Measurements from ENCODE around the gene WTAP.
"Not testable (repeated sequence)": the region's sequence is repeated elsewhere in the genome, so short reads cannot be mapped to it uniquely, and the experiment has no call there.

WTAP gene

GRCh38 chr6:159715166-159715565 lies 12.1 kb upstream of the WTAP start:
- peak; percentile 17 for DNase-seq (ENCODE audit: low read depth)
- TF ChIP-seq CTCF (IDR thresholded peaks at IDR 0.05; ENCODE audit: low read length, missing control alignments): no peak
- no peak overlapping the region for H3K4me3 ChIP-seq (replicated peaks; ENCODE audit: low read depth, low read length)

- no peak for TF ChIP-seq CTCF (IDR thresholded peaks at IDR 0.05; ENCODE audit: low read length, missing control alignments)
- no peak for DNase-seq (ENCODE audit: low read depth)
Measured at GRCh38 chr6:159715605-159716004, 11.7 kb upstream of the WTAP start.

GRCh38 chr6:159716247-159717096 lies 10.8 kb upstream of the WTAP start:
- TF ChIP-seq CTCF (IDR thresholded peaks at IDR 0.05; ENCODE audit: low read length, missing control alignments): no peak
- peak; percentile 98 for DNase-seq (ENCODE audit: low read depth)
- peak overlapping the region; percentile 28 for H3K4me3 ChIP-seq (replicated peaks; ENCODE audit: low read depth, low read length)

More at GRCh38 chr6:159715605-159716004, 11.7 kb upstream of the WTAP start:
- no peak overlapping the region for H3K4me3 ChIP-seq (replicated peaks; ENCODE audit: low read depth, low read length)

GRCh38 chr6:159718634-159719033 lies 8.7 kb upstream of the WTAP start:
- TF ChIP-seq CTCF (IDR thresholded peaks at IDR 0.05; ENCODE audit: low read length, missing control alignments): no peak
- H3K4me3 ChIP-seq (replicated peaks; ENCODE audit: low read depth, low read length): no peak overlapping the region
- no peak for DNase-seq (ENCODE audit: low read depth)

GRCh38 chr6:159719287-159719686 lies 8.0 kb upstream of the WTAP start:
- H3K4me3 ChIP-seq (replicated peaks; ENCODE audit: low read depth, low read length): no peak overlapping the region
- no peak for TF ChIP-seq CTCF (IDR thresholded peaks at IDR 0.05; ENCODE audit: low read length, missing control alignments)
- DNase-seq (ENCODE audit: low read depth): no peak

- DNase-seq (ENCODE audit: low read depth): peak; percentile 47
- no peak overlapping the region for H3K4me3 ChIP-seq (replicated peaks; ENCODE audit: low read depth, low read length)
- peak; percentile 43 for TF ChIP-seq CTCF (IDR thresholded peaks at IDR 0.05; ENCODE audit: low read length, missing control alignments)
Measured at GRCh38 chr6:159720708-159721107, 6.6 kb upstream of the WTAP start.

- DNase-seq (ENCODE audit: low read depth); H3K4me3 ChIP-seq (replicated peaks; ENCODE audit: low read depth, low read length): not testable (repeated sequence)
Measured at GRCh38 chr6:159721981-159722380, 5.3 kb upstream of the WTAP start.
